ENCODE data around the gene SLC1A7. TPM values are rescaled to one million over a fixed set of nuclear protein-coding genes. Genes with fewer than 3 reads are reported as not detected.

Gene SLC1A7
- total RNA-seq, 1 donor from 2014 or later: not detected

- TF ChIP-seq CTCF (IDR thresholded peaks at IDR 0.05; ENCODE audit: insufficient read depth, low read length, severe bottlenecking): no peak
- Histone ChIP-seq H3K36me3 (ENCODE audit: control insufficient read depth, insufficient read depth, low read length) (no peaks in the 10 kb centered on the region), H3K27me3 (ENCODE audit: control insufficient read depth, insufficient read depth, low read length) (no peaks in the 10 kb centered on the region), H3K4me3 (ENCODE audit: low read depth, low read length) (no peak overlapping the region)
- FAIRE-seq (no peak), DNase-seq (ENCODE audit: low read depth) (no peak)
Measured at GRCh38 chr1:53093451-53093754, 49.0 kb downstream of the SLC1A7 start.

GRCh38 chr1:53092659-53093450 lies 49.6 kb downstream of the SLC1A7 start:
- DNase-seq (ENCODE audit: low read depth) (no peak), FAIRE-seq (no peak)
- Histone ChIP-seq H3K27me3 (ENCODE audit: control insufficient read depth, insufficient read depth, low read length) (no peaks in the 10 kb centered on the region), H3K4me3 (ENCODE audit: low read depth, low read length) (no peak overlapping the region), H3K36me3 (ENCODE audit: control insufficient read depth, insufficient read depth, low read length) (no peaks in the 10 kb centered on the region)
- no peak for TF ChIP-seq CTCF (IDR thresholded peaks at IDR 0.05; ENCODE audit: insufficient read depth, low read length, severe bottlenecking)

- DNase-seq (ENCODE audit: low read depth) (no peak), FAIRE-seq (no peak)
- no peaks in the 10 kb centered on the region for H3K36me3 ChIP-seq (ENCODE audit: control insufficient read depth, insufficient read depth, low read length)
- no peaks in the 10 kb centered on the region for H3K27me3 ChIP-seq (ENCODE audit: control insufficient read depth, insufficient read depth, low read length)
- H3K4me3 ChIP-seq (ENCODE audit: low read depth, low read length): no peak overlapping the region
- TF ChIP-seq CTCF (IDR thresholded peaks at IDR 0.05; ENCODE audit: insufficient read depth, low read length, severe bottlenecking): no peak
Measured at GRCh38 chr1:53091841-53092645, 50.4 kb downstream of the SLC1A7 start.

- TF ChIP-seq CTCF (IDR thresholded peaks at IDR 0.05; ENCODE audit: insufficient read depth, low read length, severe bottlenecking): no peak
- no peak overlapping the region for H3K4me3 ChIP-seq (ENCODE audit: low read depth, low read length)
- no peaks in the 10 kb centered on the region for H3K27me3 ChIP-seq (ENCODE audit: control insufficient read depth, insufficient read depth, low read length)
- no peaks in the 10 kb centered on the region for H3K36me3 ChIP-seq (ENCODE audit: control insufficient read depth, insufficient read depth, low read length)
- DNase-seq (ENCODE audit: low read depth) (no peak), FAIRE-seq (no peak)
Measured at GRCh38 chr1:53090227-53091147, 52.0 kb downstream of the SLC1A7 start.

GRCh38 chr1:53089478-53090226 lies 52.8 kb downstream of the SLC1A7 start:
- DNase-seq (ENCODE audit: low read depth) (no peak), FAIRE-seq (no peak)

More at GRCh38 chr1:53089478-53090226, 52.8 kb downstream of the SLC1A7 start:
- Histone ChIP-seq H3K36me3 (ENCODE audit: control insufficient read depth, insufficient read depth, low read length) (no peaks in the 10 kb centered on the region), H3K27me3 (ENCODE audit: control insufficient read depth, insufficient read depth, low read length) (no peaks in the 10 kb centered on the region), H3K4me3 (ENCODE audit: low read depth, low read length) (no peak overlapping the region)
- TF ChIP-seq CTCF (IDR thresholded peaks at IDR 0.05; ENCODE audit: insufficient read depth, low read length, severe bottlenecking): no peak
